ENCODE results near the gene EIF4B. TPM values are rescaled to one million over a fixed set of nuclear protein-coding genes. Genes with fewer than 3 reads are reported as not detected.

Gene EIF4B
- total and polyA plus RNA-seq, 2 of the 13 experiments (the other 11 are each of a cell fraction or from before 2014, with no cell fraction given): 416 to 548 TPM

DNA sequence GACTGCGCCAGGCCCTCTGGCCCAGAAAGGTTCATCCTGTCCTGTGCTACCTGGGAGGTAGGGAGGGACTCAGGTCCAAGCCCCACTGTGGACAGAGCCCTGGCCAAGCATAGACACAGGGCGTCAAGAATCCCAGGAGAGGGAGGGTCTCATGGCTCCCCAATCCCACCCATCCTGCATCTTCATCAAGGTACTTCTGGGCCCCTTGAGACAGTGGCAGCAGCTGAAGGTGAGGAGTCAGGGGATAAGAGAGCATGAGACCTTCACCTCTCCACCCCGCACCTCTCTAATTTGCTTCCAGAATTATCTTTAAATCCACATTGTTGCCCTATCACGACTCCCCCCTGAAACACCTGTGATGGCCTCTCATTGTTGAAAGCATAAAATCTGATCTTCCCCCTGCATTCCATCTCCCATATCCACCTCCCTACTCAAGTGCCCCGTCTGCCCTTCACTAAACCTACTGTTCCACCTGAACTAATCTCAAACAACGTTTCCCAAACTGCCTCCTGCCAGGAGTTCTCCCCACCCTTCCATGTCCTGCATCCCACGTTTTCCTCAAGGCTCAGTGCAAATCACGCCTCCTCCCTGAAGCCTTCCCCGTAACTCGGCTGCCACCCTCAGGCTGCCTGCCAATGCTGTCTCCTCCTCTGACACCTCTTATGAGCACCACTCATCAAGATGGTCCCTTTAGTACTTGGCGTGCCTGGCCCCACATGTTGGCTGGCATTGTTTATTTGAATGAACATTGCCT is 30.3 kb upstream of the EIF4B start (continued):
- TF ChIP-seq, protein P1, sequence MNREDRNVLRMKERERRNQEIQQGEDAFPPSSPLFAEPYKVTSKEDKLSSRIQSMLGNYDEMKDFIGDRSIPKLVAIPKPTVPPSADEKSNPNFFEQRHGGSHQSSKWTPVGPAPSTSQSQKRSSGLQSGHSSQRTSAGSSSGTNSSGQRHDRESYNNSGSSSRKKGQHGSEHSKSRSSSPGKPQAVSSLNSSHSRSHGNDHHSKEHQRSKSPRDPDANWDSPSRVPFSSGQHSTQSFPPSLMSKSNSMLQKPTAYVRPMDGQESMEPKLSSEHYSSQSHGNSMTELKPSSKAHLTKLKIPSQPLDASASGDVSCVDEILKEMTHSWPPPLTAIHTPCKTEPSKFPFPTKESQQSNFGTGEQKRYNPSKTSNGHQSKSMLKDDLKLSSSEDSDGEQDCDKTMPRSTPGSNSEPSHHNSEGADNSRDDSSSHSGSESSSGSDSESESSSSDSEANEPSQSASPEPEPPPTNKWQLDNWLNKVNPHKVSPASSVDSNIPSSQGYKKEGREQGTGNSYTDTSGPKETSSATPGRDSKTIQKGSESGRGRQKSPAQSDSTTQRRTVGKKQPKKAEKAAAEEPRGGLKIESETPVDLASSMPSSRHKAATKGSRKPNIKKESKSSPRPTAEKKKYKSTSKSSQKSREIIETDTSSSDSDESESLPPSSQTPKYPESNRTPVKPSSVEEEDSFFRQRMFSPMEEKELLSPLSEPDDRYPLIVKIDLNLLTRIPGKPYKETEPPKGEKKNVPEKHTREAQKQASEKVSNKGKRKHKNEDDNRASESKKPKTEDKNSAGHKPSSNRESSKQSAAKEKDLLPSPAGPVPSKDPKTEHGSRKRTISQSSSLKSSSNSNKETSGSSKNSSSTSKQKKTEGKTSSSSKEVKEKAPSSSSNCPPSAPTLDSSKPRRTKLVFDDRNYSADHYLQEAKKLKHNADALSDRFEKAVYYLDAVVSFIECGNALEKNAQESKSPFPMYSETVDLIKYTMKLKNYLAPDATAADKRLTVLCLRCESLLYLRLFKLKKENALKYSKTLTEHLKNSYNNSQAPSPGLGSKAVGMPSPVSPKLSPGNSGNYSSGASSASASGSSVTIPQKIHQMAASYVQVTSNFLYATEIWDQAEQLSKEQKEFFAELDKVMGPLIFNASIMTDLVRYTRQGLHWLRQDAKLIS (CRISPR knock-in tag; IDR thresholded peaks at IDR 0.05): no peak
- no peak for TF ChIP-seq SUZ12 (IDR thresholded peaks at IDR 0.05; ENCODE audit: low read depth, low read length)
- TF ChIP-seq, protein P2, sequence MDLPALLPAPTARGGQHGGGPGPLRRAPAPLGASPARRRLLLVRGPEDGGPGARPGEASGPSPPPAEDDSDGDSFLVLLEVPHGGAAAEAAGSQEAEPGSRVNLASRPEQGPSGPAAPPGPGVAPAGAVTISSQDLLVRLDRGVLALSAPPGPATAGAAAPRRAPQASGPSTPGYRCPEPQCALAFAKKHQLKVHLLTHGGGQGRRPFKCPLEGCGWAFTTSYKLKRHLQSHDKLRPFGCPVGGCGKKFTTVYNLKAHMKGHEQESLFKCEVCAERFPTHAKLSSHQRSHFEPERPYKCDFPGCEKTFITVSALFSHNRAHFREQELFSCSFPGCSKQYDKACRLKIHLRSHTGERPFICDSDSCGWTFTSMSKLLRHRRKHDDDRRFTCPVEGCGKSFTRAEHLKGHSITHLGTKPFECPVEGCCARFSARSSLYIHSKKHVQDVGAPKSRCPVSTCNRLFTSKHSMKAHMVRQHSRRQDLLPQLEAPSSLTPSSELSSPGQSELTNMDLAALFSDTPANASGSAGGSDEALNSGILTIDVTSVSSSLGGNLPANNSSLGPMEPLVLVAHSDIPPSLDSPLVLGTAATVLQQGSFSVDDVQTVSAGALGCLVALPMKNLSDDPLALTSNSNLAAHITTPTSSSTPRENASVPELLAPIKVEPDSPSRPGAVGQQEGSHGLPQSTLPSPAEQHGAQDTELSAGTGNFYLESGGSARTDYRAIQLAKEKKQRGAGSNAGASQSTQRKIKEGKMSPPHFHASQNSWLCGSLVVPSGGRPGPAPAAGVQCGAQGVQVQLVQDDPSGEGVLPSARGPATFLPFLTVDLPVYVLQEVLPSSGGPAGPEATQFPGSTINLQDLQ (CRISPR knock-in tag; IDR thresholded peaks at IDR 0.05): no peak
- no peak for TF ChIP-seq ZNF431 (CRISPR knock-in tag; IDR thresholded peaks at IDR 0.05; ENCODE audit: borderline replicate concordance, low read depth)
- TF ChIP-seq HNF4A (CRISPR knock-in tag; IDR thresholded peaks at IDR 0.05): no peak
- TF ChIP-seq, protein P3, sequence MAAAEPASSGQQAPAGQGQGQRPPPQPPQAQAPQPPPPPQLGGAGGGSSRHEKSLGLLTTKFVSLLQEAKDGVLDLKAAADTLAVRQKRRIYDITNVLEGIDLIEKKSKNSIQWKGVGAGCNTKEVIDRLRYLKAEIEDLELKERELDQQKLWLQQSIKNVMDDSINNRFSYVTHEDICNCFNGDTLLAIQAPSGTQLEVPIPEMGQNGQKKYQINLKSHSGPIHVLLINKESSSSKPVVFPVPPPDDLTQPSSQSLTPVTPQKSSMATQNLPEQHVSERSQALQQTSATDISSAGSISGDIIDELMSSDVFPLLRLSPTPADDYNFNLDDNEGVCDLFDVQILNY (CRISPR knock-in tag; conservative IDR thresholded peaks at IDR 0.05): no peak
- no peak for TF ChIP-seq PPARG (CRISPR knock-in tag; conservative IDR thresholded peaks at IDR 0.05)
- no peak for TF ChIP-seq ZFP36L2 (CRISPR knock-in tag; IDR thresholded peaks at IDR 0.05)
- TF ChIP-seq ARNTL (CRISPR knock-in tag; IDR thresholded peaks at IDR 0.05): no peak
- TF ChIP-seq BHLHE40 (IDR thresholded peaks at IDR 0.05; ENCODE audit: low read length): no peak
- TF ChIP-seq ZFAT (CRISPR knock-in tag; conservative IDR thresholded peaks at IDR 0.05): no peak
- TF ChIP-seq, protein P4, sequence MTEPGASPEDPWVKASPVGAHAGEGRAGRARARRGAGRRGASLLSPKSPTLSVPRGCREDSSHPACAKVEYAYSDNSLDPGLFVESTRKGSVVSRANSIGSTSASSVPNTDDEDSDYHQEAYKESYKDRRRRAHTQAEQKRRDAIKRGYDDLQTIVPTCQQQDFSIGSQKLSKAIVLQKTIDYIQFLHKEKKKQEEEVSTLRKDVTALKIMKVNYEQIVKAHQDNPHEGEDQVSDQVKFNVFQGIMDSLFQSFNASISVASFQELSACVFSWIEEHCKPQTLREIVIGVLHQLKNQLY (CRISPR knock-in tag; IDR thresholded peaks at IDR 0.05): no peak
- TF ChIP-seq, protein P5, sequence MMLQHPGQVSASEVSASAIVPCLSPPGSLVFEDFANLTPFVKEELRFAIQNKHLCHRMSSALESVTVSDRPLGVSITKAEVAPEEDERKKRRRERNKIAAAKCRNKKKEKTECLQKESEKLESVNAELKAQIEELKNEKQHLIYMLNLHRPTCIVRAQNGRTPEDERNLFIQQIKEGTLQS (CRISPR knock-in tag; IDR thresholded peaks at IDR 0.05): no peak
- no peak for TF ChIP-seq MLLT10 (CRISPR knock-in tag; IDR thresholded peaks at IDR 0.05)
- no peak for TF ChIP-seq ZNF350 (CRISPR knock-in tag; IDR thresholded peaks at IDR 0.05; ENCODE audit: borderline replicate concordance, low read depth)
- no peak for TF ChIP-seq RBFOX2 (IDR thresholded peaks at IDR 0.05; ENCODE audit: low read depth, low read length)
- no peak for TF ChIP-seq SIX4 (CRISPR knock-in tag; IDR thresholded peaks at IDR 0.05)
- no peak for TF ChIP-seq ZNF674 (CRISPR knock-in tag; IDR thresholded peaks at IDR 0.05; ENCODE audit: low read depth)
